Gastroesophageal sphincter (tissue), 4 donors: ENCODE measurements around the gene TESK2. TPM values are rescaled to one million over a fixed set of nuclear protein-coding genes. Genes with fewer than 3 reads are reported as not detected.
"Not testable (repeated sequence)": the region's sequence is repeated elsewhere in the genome, so short reads cannot be mapped to it uniquely, and the experiment has no call there.

Source experiments
- ATAC-seq: fragments of 150-250 bp; one replicate; pipeline ENCODE4 v1.9.1; 2016; ENCODE audit warnings: mild to moderate bottlenecking, moderate library complexity
- H3K27ac ChIP-seq, 4 donors: fragments of 200-600 bp; sonication (generic) in 3 of 4; 1 replicate in 3 of 4; 2 replicates in 1 of 4; pipeline ENCODE4 v1.5.1; 2016 to 2019
- H3K27me3 ChIP-seq: fragments of 200-600 bp; sonication (generic); one replicate; pipeline ENCODE4 v1.5.1; 2019
- H3K36me3 ChIP-seq, 2 donors: fragments of 200-600 bp; sonication (generic); one replicate each; pipeline ENCODE4 v1.5.1; 2019; ENCODE audit warnings: control low read depth in 1 of 2
- H3K4me1 ChIP-seq, 3 donors: fragments of 200-600 bp; sonication (generic); 1 replicate in 2 of 3; 2 replicates in 1 of 3; pipeline ENCODE4 v1.5.1; 2016 to 2019; ENCODE audit warnings: control low read depth in 2 of 3
- H3K4me3 ChIP-seq, 2 donors: fragments of 200-600 bp; sonication (generic); one replicate each; pipeline ENCODE4 v1.5.1; 2019; ENCODE audit warnings: mild to moderate bottlenecking in 1 of 2, moderate library complexity in 1 of 2
- H3K9me3 ChIP-seq, 3 donors: fragments of 200-600 bp; sonication (generic); one replicate each; pipeline ENCODE4 v1.5.1; 2017 to 2019; ENCODE audit warnings: control low read depth in 2 of 3
- CTCF ChIP-seq, 4 experiments: fragments of 200-600 bp in 2 of 4; fragments of 450-650 bp in 2 of 4; sonication (generic) in 1 of 4; IDR thresholded peaks; one replicate each; pipeline ENCODE4 v1.5.1; 2017 to 2019; ENCODE audit warnings: antibody characterized with exemption in 4 of 4, mild to moderate bottlenecking in 2 of 4, moderate library complexity in 2 of 4
- EP300 ChIP-seq: sonication (generic); formaldehyde crosslinking; IDR thresholded peaks from one replicate; pipeline ENCODE4 v1.6.1; 2017; ENCODE audit warnings: antibody characterized with exemption, mild to moderate bottlenecking
- POLR2A ChIP-seq, 2 donors: fragments of 450-650 bp; IDR thresholded peaks; one replicate each; pipeline ENCODE4 v1.6.1; 2017; ENCODE audit warnings: antibody characterized with exemption in 2 of 2, mild to moderate bottlenecking in 2 of 2, moderate library complexity in 1 of 2
- POLR2AphosphoS5 ChIP-seq: sonication (generic); formaldehyde crosslinking; IDR thresholded peaks from one replicate; pipeline ENCODE4 v1.6.1; 2017; ENCODE audit warnings: antibody characterized with exemption
- WGBS, 2 donors: methylation state at CpG; one replicate each; pipeline ENCODE4 v1.1.5; 2018; ENCODE audit warnings: low coverage in 1 of 2; 5-methylcytosine and 5-hydroxymethylcytosine counted together
- total RNA-seq, 4 donors: library from RNA; depleted of rRNA; stranded (reverse); fragments of >200 nt; gene quantifications; one replicate each; pipeline ENCODE4 v1.1.0, GENCODE V29; 2016

Gene TESK2
- total RNA-seq, 4 donors from 2014 or later: 3.9 to 8.6 (median 4.8) TPM

- no peak for ATAC-seq
- Histone ChIP-seq H3K4me3 (no peak overlapping the region), H3K27me3 (no peaks in the 10 kb centered on the region), H3K36me3 (no peaks in the 10 kb centered on the region), H3K4me1 (no peaks in the 10 kb centered on the region), H3K27ac (no peak overlapping the region), H3K9me3 (no peaks in the 10 kb centered on the region)
- TF ChIP-seq POLR2A (IDR thresholded peaks at IDR 0.05): no peak
- TF ChIP-seq EP300: no peak
- TF ChIP-seq POLR2AphosphoS5: no peak
- no peak for TF ChIP-seq CTCF (IDR thresholded peaks at IDR 0.05)
- 43 to 45% methylated on average over 3 of the region's 4 CpGs for WGBS, 2 donors
Measured at GRCh38 chr1:45478121-45478814, 12.7 kb downstream of the TESK2 start.

DNA sequence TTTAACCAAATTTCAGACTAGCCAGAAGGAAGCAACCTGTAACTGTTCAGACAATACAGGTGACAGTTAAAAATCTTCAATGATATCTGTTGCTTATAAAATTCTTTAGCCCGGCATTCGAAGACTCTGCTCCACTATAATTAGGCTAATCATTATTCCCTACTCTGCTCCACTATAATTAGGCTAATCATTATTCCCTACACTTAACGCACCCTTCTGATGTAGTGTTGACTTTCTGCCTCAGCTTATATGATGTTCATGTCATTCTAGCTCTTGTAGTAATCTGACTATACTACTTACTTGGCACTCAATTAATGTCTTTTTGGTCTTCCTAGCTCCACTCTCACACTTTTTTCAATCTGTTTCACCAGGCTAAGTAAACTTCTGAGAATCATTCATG, 13.3 kb downstream of the TESK2 start:
- WGBS, 2 donors: 78 to 87% methylated on average over 3 of the region's 3 CpGs
- Histone ChIP-seq H3K9me3 (no peaks in the 10 kb centered on the region), H3K36me3 (no peaks in the 10 kb centered on the region), H3K4me1 (no peaks in the 10 kb centered on the region), H3K4me3 (no peak overlapping the region), H3K27ac (no peak overlapping the region), H3K27me3 (no peaks in the 10 kb centered on the region)
- ATAC-seq: no peak
- TF ChIP-seq CTCF (IDR thresholded peaks at IDR 0.05): no peak
- no peak for TF ChIP-seq EP300
- no peak for TF ChIP-seq POLR2AphosphoS5
- no peak for TF ChIP-seq POLR2A (IDR thresholded peaks at IDR 0.05)

DNA sequence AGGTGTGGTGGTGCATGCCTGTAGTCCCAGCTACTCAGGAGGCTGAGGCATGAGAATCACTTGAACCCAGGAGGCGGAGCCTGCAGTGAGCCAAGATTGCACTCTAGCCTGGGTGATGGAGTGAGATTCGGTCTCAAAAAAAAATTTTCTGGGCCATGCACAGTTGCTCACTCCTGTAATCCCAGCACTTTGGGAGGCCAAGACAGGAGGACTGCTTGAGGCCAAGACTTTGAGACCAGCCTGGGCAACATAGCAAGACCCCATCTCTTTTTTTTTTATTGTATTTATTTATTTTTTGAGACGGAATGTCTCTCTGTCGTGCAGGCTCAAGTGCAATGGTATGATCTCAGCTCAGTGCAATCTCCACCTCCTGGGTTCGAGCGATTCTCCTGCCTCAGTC, 16.8 kb downstream of the TESK2 start:
- not testable (repeated sequence) for H3K27ac ChIP-seq, H3K9me3 ChIP-seq, H3K27me3 ChIP-seq, H3K4me1 ChIP-seq, H3K36me3 ChIP-seq, H3K4me3 ChIP-seq, ATAC-seq
- WGBS, 2 donors: 93 to 100% methylated on average over 1 to 6 of the region's 6 CpGs

GRCh38 chr1:45473302-45473701, 17.7 kb downstream of the TESK2 start:
- Histone ChIP-seq H3K4me3 (no peak overlapping the region), H3K9me3 (no peaks in the 10 kb centered on the region), H3K27ac (no peak overlapping the region), H3K36me3 (no peaks in the 10 kb centered on the region), H3K4me1 (no peaks in the 10 kb centered on the region), H3K27me3 (no peaks in the 10 kb centered on the region)
- TF ChIP-seq EP300 (no peak), POLR2AphosphoS5 (no peak), POLR2A (IDR thresholded peaks at IDR 0.05) (no peak), CTCF (IDR thresholded peaks at IDR 0.05) (no peak)
- ATAC-seq: no peak
- 58 to 71% methylated on average over 1 to 2 of the region's 2 CpGs for WGBS, 2 donors

DNA sequence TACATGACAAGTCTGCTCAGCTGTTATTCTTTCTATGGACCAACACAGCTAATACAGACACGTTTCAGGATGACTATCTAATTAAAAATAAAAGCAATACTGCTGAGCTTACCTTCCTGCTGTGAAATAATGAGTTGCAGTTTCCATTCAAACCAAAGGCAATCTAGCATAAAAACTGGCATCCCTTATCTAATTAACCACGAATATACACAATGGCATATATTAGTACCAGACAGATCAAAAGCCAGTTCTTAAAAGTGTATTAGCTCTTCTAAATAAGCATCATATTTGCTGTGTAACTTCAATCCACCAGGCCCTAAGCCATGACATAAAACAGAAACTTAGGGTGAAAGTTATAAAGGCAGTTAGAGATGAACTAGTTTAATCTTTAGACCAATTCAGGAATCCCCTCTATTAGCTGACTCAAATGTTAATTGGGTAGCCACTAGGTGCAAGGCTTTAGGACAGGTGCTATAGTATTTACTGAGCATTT, 20.6 kb downstream of the TESK2 start:
- no peaks in the 10 kb centered on the region for H3K27me3 ChIP-seq
- ATAC-seq: no peak
- 56 to 61% methylated on average over 2 of the region's 2 CpGs for WGBS, 2 donors
- no peaks in the 10 kb centered on the region for H3K36me3 ChIP-seq
- no peak overlapping the region for H3K4me3 ChIP-seq
- H3K9me3 ChIP-seq: no peaks in the 10 kb centered on the region
- TF ChIP-seq CTCF (IDR thresholded peaks at IDR 0.05) (no peak), POLR2AphosphoS5 (no peak)
- H3K4me1 ChIP-seq: no peaks in the 10 kb centered on the region
- H3K27ac ChIP-seq: no peak overlapping the region

- H3K4me1 ChIP-seq, H3K36me3 ChIP-seq, H3K4me3 ChIP-seq, H3K27ac ChIP-seq, H3K9me3 ChIP-seq, ATAC-seq, H3K27me3 ChIP-seq: not testable (repeated sequence)
- WGBS, 2 donors: 80 to 98% methylated on average over 1 to 9 of the region's 9 CpGs
Measured at GRCh38 chr1:45467353-45467752, 23.6 kb downstream of the TESK2 start.
